HepG2 (cell line): ENCODE results near the gene SMIM28. TPM values are rescaled to one million over a fixed set of nuclear protein-coding genes. Genes with fewer than 3 reads are reported as not detected.

Experiments used
- ARID5B ChIP-seq: IDR thresholded peaks from 2 replicates; pipeline ENCODE4 v1.4.0; 2020; ENCODE audit warnings: mild to moderate bottlenecking, missing genetic modification reagents
- ATF3 ChIP-seq: sonication (generic); formaldehyde crosslinking; IDR thresholded peaks from 2 replicates; pipeline ENCODE4 v1.4.0; 2020; ENCODE audit warnings: missing genetic modification reagents
- E2F5 ChIP-seq: sonication (generic); formaldehyde crosslinking; conservative IDR thresholded peaks from 2 replicates; pipeline ENCODE4 v1.4.0; 2020; ENCODE audit warnings: missing genetic modification reagents
- ETV6 ChIP-seq: sonication (generic); formaldehyde crosslinking; conservative IDR thresholded peaks from 2 replicates; pipeline ENCODE4 v1.4.0; 2020; ENCODE audit warnings: missing genetic modification reagents
- GABPA ChIP-seq, 2 experiments: IDR thresholded peaks; 2 replicates each; pipeline ENCODE4 v1.6.1; 2011 to 2016; ENCODE audit warnings: low read depth in 2 of 2, low read length in 1 of 2, missing biosample characterization in 1 of 2, missing genetic modification characterization in 1 of 2
- HNF4G ChIP-seq, 2 experiments: sonication (generic) in 1 of 2; formaldehyde crosslinking in 1 of 2; IDR thresholded peaks; 2 replicates each; pipeline versions ENCODE4 v1.4.0 to v1.6.1; 2011 to 2020; ENCODE audit warnings: borderline replicate concordance in 2 of 2, low read depth in 2 of 2, mild to moderate bottlenecking in 2 of 2, low read length in 1 of 2, missing genetic modification reagents in 1 of 2, moderate library complexity in 1 of 2
- KMT2B ChIP-seq: IDR thresholded peaks from 2 replicates; pipeline ENCODE4 v1.6.1; 2016; ENCODE audit warnings: missing genetic modification reagents, missing compliant biosample characterization
- MAFK ChIP-seq, 2 experiments: IDR thresholded peaks in 1 of 2; conservative IDR thresholded peaks in 1 of 2; 2 replicates each; pipeline ENCODE4 v1.6.1; 2011; ENCODE audit warnings: improper control_type of control experiment in 2 of 2, low read length in 2 of 2
- NCOR1 ChIP-seq: fragments of 200-600 bp; sonication (generic); IDR thresholded peaks from 2 replicates; pipeline ENCODE4 v1.7.0; 2017; ENCODE audit warnings: antibody characterized with exemption, low read length, borderline replicate concordance
- NFKB2 ChIP-seq: sonication (generic); formaldehyde crosslinking; IDR thresholded peaks from 2 replicates; pipeline ENCODE4 v1.4.0; 2020; ENCODE audit warnings: missing genetic modification reagents, borderline replicate concordance
- RARA ChIP-seq: IDR thresholded peaks from 2 replicates; pipeline ENCODE4 v1.6.1; 2016; ENCODE audit warnings: missing genetic modification reagents, missing compliant biosample characterization
- RBM22 ChIP-seq: fragments of 200-400 bp; formaldehyde crosslinking; optimal IDR thresholded peaks from 2 replicates; pipeline ENCODE3; 2017; ENCODE audit warnings: mild to moderate bottlenecking, low read length, moderate library complexity
- REPIN1 ChIP-seq: sonication (generic); formaldehyde crosslinking; IDR thresholded peaks from 2 replicates; pipeline ENCODE4 v1.8.0; 2022; ENCODE audit warnings: missing genetic modification reagents, low read depth, mild to moderate bottlenecking, borderline replicate concordance
- SKIL ChIP-seq: sonication (generic); formaldehyde crosslinking; IDR thresholded peaks from 2 replicates; pipeline ENCODE4 v1.8.0; 2022; ENCODE audit warnings: missing genetic modification reagents, mild to moderate bottlenecking, moderate library complexity, borderline replicate concordance
- TBL1XR1 ChIP-seq: fragments of 150-350 bp; IDR thresholded peaks from 2 replicates; pipeline ENCODE4 v1.6.1; 2014; ENCODE audit warnings: borderline replicate concordance, low read length; ENCODE audit not compliant: partially characterized antibody
- ZBTB44 ChIP-seq: sonication (generic); formaldehyde crosslinking; IDR thresholded peaks from 2 replicates; pipeline ENCODE4 v1.4.0; 2020; ENCODE audit warnings: missing genetic modification reagents
- ZC3H13 ChIP-seq: sonication (generic); formaldehyde crosslinking; IDR thresholded peaks from 2 replicates; pipeline ENCODE4 v1.8.1; 2023; ENCODE audit warnings: mild to moderate bottlenecking, missing genetic modification reagents, moderate library complexity
- ZMYM2 ChIP-seq: sonication (generic); formaldehyde crosslinking; IDR thresholded peaks from 2 replicates; pipeline ENCODE4 v1.8.0; 2022; ENCODE audit warnings: mild to moderate bottlenecking, missing genetic modification reagents
- ZNF510 ChIP-seq: sonication (generic); formaldehyde crosslinking; IDR thresholded peaks from 2 replicates; pipeline ENCODE4 v1.4.0; 2020; ENCODE audit warnings: low read depth, mild to moderate bottlenecking, missing genetic modification reagents
- ZNF772 ChIP-seq: sonication (generic); formaldehyde crosslinking; IDR thresholded peaks from 2 replicates; pipeline ENCODE4 v1.5.0; 2020; ENCODE audit warnings: mild to moderate bottlenecking, missing genetic modification reagents
- polyA plus RNA-seq, 8 experiments: library from polyadenylated mRNA; depleted of rRNA in 3 of 8; stranded (reverse) in 7 of 8; unstranded in 1 of 8; fragments of >200 nt; fragmentation: Illumina TruSeq in 4 of 8; extraction: Trizol in 4 of 8; gene quantifications; 2 replicates each; pipeline versions ENCODE4 v1.2.1 to v1.2.3, GENCODE V29; 2011 to 2016; ENCODE audit warnings: low read depth in 4 of 8, missing spikeins in 1 of 8, mixed read lengths in 1 of 8; ENCODE audit not compliant: insufficient read depth in 1 of 8
- total RNA-seq, 5 experiments: library from RNA; depleted of rRNA; stranded (reverse); fragments of >200 nt; fragmentation: Illumina TruSeq; extraction: Trizol; gene quantifications; 2 replicates each; pipeline ENCODE4 v1.2.3, GENCODE V29; 2016; ENCODE audit warnings: low read depth in 1 of 5

SMIM28 gene
- total and polyA plus RNA-seq, 2 of the 13 experiments (the other 11 are each of a cell fraction or from before 2014, with no cell fraction given) = not detected

- no peak for TF ChIP-seq GABPA (IDR thresholded peaks at IDR 0.05; ENCODE audit: low read depth, low read length)
- TF ChIP-seq GABPA (CRISPR knock-in tag; IDR thresholded peaks at IDR 0.05; ENCODE audit: low read depth) = no peak
- no peak for TF ChIP-seq ETV6 (CRISPR knock-in tag)
- 0 out of 2 replicates have a peak, but pooled peaks have one; percentile 36 for TF ChIP-seq RARA
- peak; percentile 8; the same call in 1 of the 2 replicates for TF ChIP-seq ZNF772 (CRISPR knock-in tag)
- no peak for TF ChIP-seq KMT2B (CRISPR knock-in tag)
- no peak for TF ChIP-seq E2F5 (CRISPR knock-in tag)
- TF ChIP-seq ARID5B = 0 out of 2 replicates have a peak, but pooled peaks have one; percentile 32
- TF ChIP-seq ZMYM2 (CRISPR knock-in tag) = peak; percentile 76; the same call in 1 of the 2 replicates
- no peak for TF ChIP-seq ATF3 (CRISPR knock-in tag)
- no peak for TF ChIP-seq ZNF510 (CRISPR knock-in tag)
- peak; percentile 92 for TF ChIP-seq ZC3H13 (CRISPR knock-in tag)
- TF ChIP-seq TBL1XR1 = no peak
- peak; percentile 67; the same call in 1 of the 2 replicates for TF ChIP-seq NCOR1
- peak; percentile 48; the same call in 1 of the 2 replicates for TF ChIP-seq HNF4G (IDR thresholded peaks at IDR 0.05; ENCODE audit: borderline replicate concordance, low read depth, low read length)
- TF ChIP-seq HNF4G (CRISPR knock-in tag; IDR thresholded peaks at IDR 0.05; ENCODE audit: borderline replicate concordance, low read depth) = no peak
- TF ChIP-seq RBM22 = peak; percentile 82
- peak; percentile 65; the same call in 1 of the 2 replicates for TF ChIP-seq SKIL
- TF ChIP-seq MAFK (conservative IDR thresholded peaks at IDR 0.05 in 1 of 2, IDR thresholded peaks at IDR 0.05 in 1 of 2; ENCODE audit: low read length in 2 of 2) = no peak
- 0 out of 2 replicates have a peak, but pooled peaks have one; percentile 35 for TF ChIP-seq REPIN1
- TF ChIP-seq NFKB2 (CRISPR knock-in tag) = no peak
- TF ChIP-seq ZBTB44 (CRISPR knock-in tag) = no peak
- TF ChIP-seq, all 625 proteins: peak for 37
These were observed 42.1 kb downstream of the SMIM28 start (continued) for GRCh38 chr6:138419766-138420165.
